WI38 (cell line): ENCODE measurements around the gene TMEM258.
A peak's percentile ranks its signal among the peaks of the same experiment; 100 is the strongest.

ENCODE experiments used
- H3K4me3 ChIP-seq: 2 replicates; pipeline ENCODE4 v1.5.1; 2011; ENCODE audit warnings: low read depth, mild to moderate bottlenecking, control low read depth, low read length
- CTCF ChIP-seq: IDR thresholded peaks from 2 replicates; pipeline ENCODE4 v1.5.1; 2012; ENCODE audit warnings: low read depth, mild to moderate bottlenecking, control low read depth, low read length

TMEM258 gene

GRCh38 chr11:61829806-61830205 is 37.4 kb upstream of the TMEM258 start:
- peak overlapping the region; percentile 81 for H3K4me3 ChIP-seq
- TF ChIP-seq CTCF, result no peak

GRCh38 chr11:61828629-61829407 is 36.4 kb upstream of the TMEM258 start:
- peak overlapping the region; percentile 81 for H3K4me3 ChIP-seq
- TF ChIP-seq CTCF, result peak; percentile 39

GRCh38 chr11:61828379-61828628 is 35.9 kb upstream of the TMEM258 start:
- no peak for TF ChIP-seq CTCF
- H3K4me3 ChIP-seq, result peak overlapping the region; percentile 81

- peak within 1 kb of the TSS; percentile 81 for H3K4me3 ChIP-seq
- TF ChIP-seq CTCF, result no peak
Measured at GRCh38 chr11:61827571-61828378, 35.4 kb upstream of the TMEM258 start, which contains the start of gene FADS2. Gene FADS2, plus strand, starts transcription at chr11:61828300. Its CDS starts 91 bp downstream, at chr11:61828391.

GRCh38 chr11:61826930-61827570 is 34.7 kb upstream of the TMEM258 start:
- H3K4me3 ChIP-seq, result peak overlapping the region; percentile 81

GRCh38 chr11:61820174-61820573 is 27.8 kb upstream of the TMEM258 start:
- TF ChIP-seq CTCF, result no peak
- no peak overlapping the region for H3K4me3 ChIP-seq

More at GRCh38 chr11:61826930-61827570, 34.7 kb upstream of the TMEM258 start:
- no peak for TF ChIP-seq CTCF
